Adrenal gland (tissue), 12 donors: Measurements from ENCODE around the gene HEG1. TPM values are rescaled to one million over a fixed set of nuclear protein-coding genes. Genes with fewer than 3 reads are reported as not detected.

Experiments used
- DNase-seq, 7 donors: peaks; one replicate each; pipeline ENCODE4 v3.0.0-alpha.2; 2019 to 2020
- H3K27ac ChIP-seq, 5 donors: fragments of 200-600 bp; sonication (generic) in 4 of 5; 1 replicate in 3 of 5; 2 replicates in 2 of 5; pipeline versions ENCODE4 v1.5.1 to v1.8.0; 2016 to 2020; ENCODE audit warnings: mild to moderate bottlenecking in 1 of 5
- H3K27me3 ChIP-seq: fragments of 200-600 bp; 2 replicates; pipeline ENCODE4 v1.8.0; 2021
- H3K36me3 ChIP-seq, 2 donors: fragments of 200-600 bp; replicated peaks in 1 of 2; 1 replicate in 1 of 2; 2 replicates in 1 of 2; pipeline versions ENCODE4 v1.5.1 to v1.8.0; 2018 to 2022
- H3K4me1 ChIP-seq, 2 donors: fragments of 200-600 bp; replicated peaks in 1 of 2; 1 replicate in 1 of 2; 2 replicates in 1 of 2; pipeline versions ENCODE4 v1.5.1 to v1.8.0; 2018 to 2021
- H3K4me3 ChIP-seq, 4 donors: fragments of 200-600 bp; sonication (generic) in 3 of 4; one replicate each; pipeline ENCODE4 v1.5.1; 2016 to 2018
- H3K9me3 ChIP-seq, 3 donors: fragments of 200-600 bp; sonication (generic) in 1 of 3; replicated peaks in 1 of 3; 1 replicate in 2 of 3; 2 replicates in 1 of 3; pipeline versions ENCODE4 v1.5.1 to v1.8.0; 2016 to 2021
- CTCF ChIP-seq, 6 experiments: fragments of 450-650 bp in 4 of 6; fragments of 200-600 bp in 2 of 6; sonication (generic) in 1 of 6; IDR thresholded peaks; 1 replicate in 5 of 6; 2 replicates in 1 of 6; pipeline versions ENCODE4 v1.5.1 to v1.8.0; 2016 to 2021; ENCODE audit warnings: antibody characterized with exemption in 6 of 6, mild to moderate bottlenecking in 2 of 6, moderate library complexity in 1 of 6
- POLR2A ChIP-seq, 2 donors: fragments of 450-650 bp; IDR thresholded peaks; one replicate each; pipeline ENCODE4 v1.6.1; 2017; ENCODE audit warnings: antibody characterized with exemption in 2 of 2, mild to moderate bottlenecking in 2 of 2, moderate library complexity in 1 of 2
- WGBS, 4 donors: extraction: QIAGEN DNeasy Blood & Tissue Kit in 2 of 4; methylation state at CpG; one replicate each; pipeline versions ENCODE4 v1.1.5 to v1.1.7; 2013 to 2017; 5-methylcytosine and 5-hydroxymethylcytosine counted together
- intact Hi-C, 2 donors: fragments of 100-400 bp; cut with DNase I; formaldehyde crosslinking; loops; one replicate each; pipeline versions ENCODE4 v1.14.1 to v1.15.0; 2022 to 2023
- polyA plus RNA-seq, 3 donors: library from polyadenylated mRNA; stranded (reverse); fragments of 200-250 nt in 2 of 3; fragments of 350-450 nt in 1 of 3; fragmentation: Illumina TruSeq in 1 of 3; extraction: RNeasy Lipid Tissue Mini Kit (QIAGEN cat#74804) in 1 of 3; gene quantifications; one replicate each; pipeline ENCODE4 v1.2.3, GENCODE V29; 2013 to 2014
- total RNA-seq, 9 donors: library from RNA; depleted of rRNA in 4 of 9; stranded (reverse); fragments of >200 nt in 4 of 9; fragments of 120-200 nt in 1 of 9; fragmentation: NEBNext Ultra II Directional in 1 of 9; extraction: Animal tissue kit (Norgen Biotek cat#: 25700) in 1 of 9; gene quantifications; one replicate each; pipeline versions ENCODE4 v1.1.0 to v1.2.4, GENCODE V29; 2013 to 2023
- donor health status: healthy with polysubstance abuse.
- donor health status: Bipolar disorder and iron deficiency.
- donor health status: DM: yes; HTN: yes; CAD: no.
- donor health status: DM: no; HTN: no; CAD: no.
- donor health status: DM: no; HTN: no; CAD: no.
- donor health status: DM: yes; HTN: yes; CAD: no.

HEG1 gene
- total and polyA plus RNA-seq, 12 donors: 5.7 to 107 (median 37.9) TPM

- Histone ChIP-seq H3K27me3 (no peaks in the 10 kb centered on the region), H3K4me1 (no peaks in the 10 kb centered on the region), H3K4me3 (no peak overlapping the region), H3K27ac (no peak overlapping the region), H3K36me3 (no peaks in the 10 kb centered on the region), H3K9me3 (no peaks in the 10 kb centered on the region)
- DNase-seq: no peak
- intact Hi-C loops: no loop called here
- WGBS, 4 donors: 80 to 85% (median 80%) methylated on average over 6 of the region's 6 CpGs
- no peak for TF ChIP-seq POLR2A (IDR thresholded peaks at IDR 0.05)
- TF ChIP-seq CTCF (IDR thresholded peaks at IDR 0.05): no peak
Observed at GRCh38 chr3:125102470-125102869, 46.7 kb upstream of the HEG1 start.

- intact Hi-C loops: no loop called here
Observed at GRCh38 chr3:125098611-125099291, 43.0 kb upstream of the HEG1 start.

GRCh38 chr3:125090649-125091048 is 34.9 kb upstream of the HEG1 start:
- Histone ChIP-seq H3K9me3 (no peaks in the 10 kb centered on the region), H3K4me3 (no peak overlapping the region), H3K27me3 (no peaks in the 10 kb centered on the region), H3K27ac (no peak overlapping the region), H3K36me3 (no peaks in the 10 kb centered on the region), H3K4me1 (no peaks in the 10 kb centered on the region)
- no peak for TF ChIP-seq POLR2A (IDR thresholded peaks at IDR 0.05)
- intact Hi-C loops: no loop called here
- DNase-seq: no peak

More at GRCh38 chr3:125098611-125099291, 43.0 kb upstream of the HEG1 start:
- Histone ChIP-seq H3K27me3 (no peaks in the 10 kb centered on the region), H3K4me1 (no peaks in the 10 kb centered on the region), H3K4me3 (no peak overlapping the region), H3K27ac (no peak overlapping the region), H3K36me3 (no peaks in the 10 kb centered on the region), H3K9me3 (no peaks in the 10 kb centered on the region)
- WGBS, 4 donors: 77 to 92% (median 90%) methylated on average over 4 of the region's 4 CpGs
- no peak for TF ChIP-seq CTCF (IDR thresholded peaks at IDR 0.05)
- no peak for DNase-seq

GRCh38 chr3:125087768-125088391 is 32.1 kb upstream of the HEG1 start:
- H3K9me3 ChIP-seq: no peaks in the 10 kb centered on the region
- WGBS, 4 donors: 80 to 83% (median 82%) methylated on average over 6 of the region's 6 CpGs
- no peak for DNase-seq
- intact Hi-C loops: no loop called here
- no peak overlapping the region for H3K4me3 ChIP-seq
- no peaks in the 10 kb centered on the region for H3K27me3 ChIP-seq
- H3K4me1 ChIP-seq: no peaks in the 10 kb centered on the region
- H3K36me3 ChIP-seq: no peaks in the 10 kb centered on the region
- no peak overlapping the region for H3K27ac ChIP-seq
- TF ChIP-seq CTCF (IDR thresholded peaks at IDR 0.05) (no peak), POLR2A (IDR thresholded peaks at IDR 0.05) (no peak)

- TF ChIP-seq POLR2A (IDR thresholded peaks at IDR 0.05): no peak
- TF ChIP-seq CTCF (IDR thresholded peaks at IDR 0.05): no peak
- no peak overlapping the region for H3K4me3 ChIP-seq
- intact Hi-C loops: no loop called here
- no peaks in the 10 kb centered on the region for H3K9me3 ChIP-seq
- no peaks in the 10 kb centered on the region for H3K36me3 ChIP-seq
- no peak for DNase-seq
- no peaks in the 10 kb centered on the region for H3K27me3 ChIP-seq
- H3K4me1 ChIP-seq: no peaks in the 10 kb centered on the region
- H3K27ac ChIP-seq: no peak overlapping the region
Observed at GRCh38 chr3:125085166-125085565, 29.4 kb upstream of the HEG1 start.
